Measurements from ENCODE around the gene CEP164. TPM values are rescaled to one million over a fixed set of nuclear protein-coding genes. Genes with fewer than 3 reads are reported as not detected.

Gene CEP164
- total RNA-seq, 4 donors from 2014 or later: 23.1 to 56.5 (median 29.0) TPM

- TF ChIP-seq CTCF (IDR thresholded peaks at IDR 0.05) (no peak), POLR2A (IDR thresholded peaks at IDR 0.05) (no peak)
- WGBS, 2 donors: 80 to 86% methylated on average over 23 of the region's 23 CpGs
- intact Hi-C loops (cut with DNase I): loop anchor here (10.0 kb wide), 1 partner anchor 188 kb away; no protein-coding TSS in a partner anchor
- no peaks in the 10 kb centered on the region for H3K27me3 ChIP-seq
- peak overlapping the region in 1 of 3 donors; percentile 67 for H3K27ac ChIP-seq
- no peaks in the 10 kb centered on the region for H3K36me3 ChIP-seq
- no peak overlapping the region for H3K4me3 ChIP-seq (replicated peaks in 1 of 3)
- H3K9me3 ChIP-seq: no peaks in the 10 kb centered on the region
- peaks cover 0 to 13% of the 10 kb centered on the region in 2 donors for H3K4me1 ChIP-seq
- DNase-seq: peak; percentile 16 to 42
Observed at GRCh38 chr11:117437041-117437790, 109.6 kb downstream of the CEP164 start.

GRCh38 chr11:117437791-117438130 lies 110.1 kb downstream of the CEP164 start:
- TF ChIP-seq CTCF (IDR thresholded peaks at IDR 0.05) (no peak), POLR2A (IDR thresholded peaks at IDR 0.05) (no peak)
- peak; percentile 87 to 90 for DNase-seq
- no peaks in the 10 kb centered on the region for H3K9me3 ChIP-seq
- H3K27ac ChIP-seq: peak overlapping the region in 2 of 3 donors; percentile 39 to 67
- no peak overlapping the region for H3K4me3 ChIP-seq (replicated peaks in 1 of 3)
- no peaks in the 10 kb centered on the region for H3K36me3 ChIP-seq
- intact Hi-C loops (cut with DNase I): loop anchor here (10.0 kb wide), 1 partner anchor 187 kb away; no protein-coding TSS in a partner anchor
- H3K27me3 ChIP-seq: no peaks in the 10 kb centered on the region
- WGBS, 2 donors: 34 to 49% methylated on average over 11 to 13 of the region's 14 CpGs
- H3K4me1 ChIP-seq: peaks cover 1 to 17% of the 10 kb centered on the region in 2 donors

- intact Hi-C loops (cut with DNase I): loop anchor here (10.0 kb wide), 1 partner anchor 186 kb away; no protein-coding TSS in a partner anchor
- TF ChIP-seq CTCF (IDR thresholded peaks at IDR 0.05) (no peak), POLR2A (IDR thresholded peaks at IDR 0.05) (no peak)
- Histone ChIP-seq H3K27me3 (no peaks in the 10 kb centered on the region), H3K4me1 (peaks cover 5 to 25% of the 10 kb centered on the region in 2 donors), H3K9me3 (no peaks in the 10 kb centered on the region), H3K4me3 (replicated peaks in 1 of 3) (no peak overlapping the region), H3K27ac (peak overlapping the region in 2 of 3 donors; percentile 39 to 67), H3K36me3 (no peaks in the 10 kb centered on the region)
- 69 to 76% methylated on average over 12 to 14 of the region's 17 CpGs for WGBS, 2 donors
- DNase-seq: peak; percentile 85 to 92
Observed at GRCh38 chr11:117438371-117439000, 110.8 kb downstream of the CEP164 start.

GRCh38 chr11:117439256-117439655 lies 111.6 kb downstream of the CEP164 start:
- WGBS, 2 donors: 90 to 92% methylated on average over 3 to 4 of the region's 13 CpGs
- H3K4me1 ChIP-seq: peaks cover 5 to 29% of the 10 kb centered on the region in 2 donors
- no peaks in the 10 kb centered on the region for H3K27me3 ChIP-seq
- H3K36me3 ChIP-seq: no peaks in the 10 kb centered on the region
- intact Hi-C loops (cut with DNase I): loop anchor here (10.0 kb wide), 1 partner anchor 186 kb away; no protein-coding TSS in a partner anchor
- no peak for DNase-seq
- H3K4me3 ChIP-seq (replicated peaks in 1 of 3): no peak overlapping the region
- TF ChIP-seq POLR2A (IDR thresholded peaks at IDR 0.05): no peak
- TF ChIP-seq CTCF (IDR thresholded peaks at IDR 0.05): no peak
- H3K9me3 ChIP-seq: no peaks in the 10 kb centered on the region
- H3K27ac ChIP-seq: no peak overlapping the region

- H3K4me3 ChIP-seq (replicated peaks in 1 of 3): no peak overlapping the region
- H3K9me3 ChIP-seq: no peaks in the 10 kb centered on the region
- TF ChIP-seq CTCF (IDR thresholded peaks at IDR 0.05) (no peak), POLR2A (IDR thresholded peaks at IDR 0.05) (no peak)
- H3K27me3 ChIP-seq: no peaks in the 10 kb centered on the region
- no peak overlapping the region for H3K27ac ChIP-seq
- 89 to 94% methylated on average over 8 of the region's 8 CpGs for WGBS, 2 donors
- DNase-seq: no peak
- H3K36me3 ChIP-seq: no peaks in the 10 kb centered on the region
- intact Hi-C loops (cut with DNase I): no loop called here
- H3K4me1 ChIP-seq: peaks cover 5 to 29% of the 10 kb centered on the region in 2 donors
Observed at GRCh38 chr11:117440258-117440657, 112.6 kb downstream of the CEP164 start.

Data from thyroid gland (tissue), 4 donors.